ENCODE data around the gene TMEM109.
A peak's percentile ranks its signal among the peaks of the same experiment; 100 is the strongest.

The TMEM109 gene, protein sequence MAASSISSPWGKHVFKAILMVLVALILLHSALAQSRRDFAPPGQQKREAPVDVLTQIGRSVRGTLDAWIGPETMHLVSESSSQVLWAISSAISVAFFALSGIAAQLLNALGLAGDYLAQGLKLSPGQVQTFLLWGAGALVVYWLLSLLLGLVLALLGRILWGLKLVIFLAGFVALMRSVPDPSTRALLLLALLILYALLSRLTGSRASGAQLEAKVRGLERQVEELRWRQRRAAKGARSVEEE

DNA sequence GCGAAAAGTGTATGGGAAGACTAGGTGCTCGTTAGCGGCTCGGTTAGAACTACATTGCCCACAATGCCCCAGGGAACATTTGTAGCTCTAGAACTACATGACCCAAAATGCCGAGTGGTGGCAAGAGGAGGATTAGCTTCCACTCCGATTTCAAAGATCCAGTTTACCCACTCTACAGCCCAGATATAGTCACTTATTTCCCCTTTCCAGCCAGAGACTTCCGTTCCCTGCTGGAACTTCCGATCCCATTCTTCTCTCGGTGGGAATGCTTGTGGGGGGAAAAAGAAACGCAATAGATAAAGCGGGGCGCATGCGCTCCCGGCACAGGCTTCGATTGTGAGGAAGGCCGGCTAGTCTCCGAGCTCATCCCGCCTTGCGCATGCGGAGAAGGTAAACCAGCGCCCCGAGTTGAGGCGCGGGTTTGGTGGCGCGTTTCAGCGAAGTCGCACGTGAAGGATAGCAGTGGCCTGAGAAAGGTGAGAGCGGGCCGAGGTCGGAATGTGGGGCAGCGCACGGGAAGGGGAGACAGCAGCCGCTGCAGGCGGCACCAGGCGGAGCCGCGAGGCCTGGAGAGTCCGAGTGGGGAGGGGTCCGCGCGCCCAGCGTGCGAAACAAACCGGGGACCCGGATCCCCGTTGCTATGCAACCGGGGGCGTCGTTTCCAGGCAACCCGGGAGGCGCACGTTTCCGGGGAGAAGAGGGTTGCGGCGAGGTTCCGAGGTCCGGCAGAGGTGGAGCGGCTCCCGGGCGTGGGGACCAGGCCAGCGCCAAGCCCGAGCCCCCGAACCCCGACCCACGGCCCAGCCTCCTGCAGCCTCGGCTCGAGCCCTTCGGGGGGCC, at the start of gene TMEM109:
TSS of gene TMEM109 (plus strand) at position 366 of the 840 bp plus-strand sequence. CDS start 5,536 bp downstream, outside the sequence.
- peak; percentile 95 for DNase-seq (ENCODE audit: low spot score)

DNA sequence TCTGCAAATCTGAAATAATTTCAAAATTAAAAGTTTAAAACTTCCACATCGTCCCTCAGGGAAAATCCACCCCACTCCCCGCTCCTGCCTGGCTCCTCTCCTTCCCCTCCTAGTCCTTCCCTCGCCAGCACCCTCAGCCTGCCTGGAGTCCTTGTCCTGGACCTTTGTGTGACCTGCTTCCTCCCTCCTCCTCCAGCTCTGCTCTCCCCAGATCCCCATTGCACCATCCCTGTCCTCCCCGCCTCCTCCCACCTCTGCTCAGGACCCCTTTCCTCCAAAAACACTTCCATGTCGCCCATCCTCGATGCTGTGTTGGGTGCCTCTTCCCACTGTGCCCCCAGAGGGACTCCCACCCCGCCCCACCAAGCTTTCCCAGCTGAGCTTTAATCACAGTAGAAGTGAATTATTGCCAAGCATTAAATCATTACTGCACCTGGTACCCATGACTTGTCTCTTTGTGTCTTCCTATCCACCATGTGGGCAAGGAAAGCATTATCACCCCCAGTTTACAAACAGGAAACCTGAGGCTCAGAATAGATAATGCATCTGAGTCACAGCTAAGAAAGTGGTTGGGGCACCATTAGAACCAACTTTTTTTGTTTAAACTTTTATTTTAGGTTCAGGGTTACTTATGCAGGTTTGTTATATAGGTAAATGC, 49.0 kb upstream of the TMEM109 start:
- DNase-seq (ENCODE audit: low spot score), result no peak

DNA sequence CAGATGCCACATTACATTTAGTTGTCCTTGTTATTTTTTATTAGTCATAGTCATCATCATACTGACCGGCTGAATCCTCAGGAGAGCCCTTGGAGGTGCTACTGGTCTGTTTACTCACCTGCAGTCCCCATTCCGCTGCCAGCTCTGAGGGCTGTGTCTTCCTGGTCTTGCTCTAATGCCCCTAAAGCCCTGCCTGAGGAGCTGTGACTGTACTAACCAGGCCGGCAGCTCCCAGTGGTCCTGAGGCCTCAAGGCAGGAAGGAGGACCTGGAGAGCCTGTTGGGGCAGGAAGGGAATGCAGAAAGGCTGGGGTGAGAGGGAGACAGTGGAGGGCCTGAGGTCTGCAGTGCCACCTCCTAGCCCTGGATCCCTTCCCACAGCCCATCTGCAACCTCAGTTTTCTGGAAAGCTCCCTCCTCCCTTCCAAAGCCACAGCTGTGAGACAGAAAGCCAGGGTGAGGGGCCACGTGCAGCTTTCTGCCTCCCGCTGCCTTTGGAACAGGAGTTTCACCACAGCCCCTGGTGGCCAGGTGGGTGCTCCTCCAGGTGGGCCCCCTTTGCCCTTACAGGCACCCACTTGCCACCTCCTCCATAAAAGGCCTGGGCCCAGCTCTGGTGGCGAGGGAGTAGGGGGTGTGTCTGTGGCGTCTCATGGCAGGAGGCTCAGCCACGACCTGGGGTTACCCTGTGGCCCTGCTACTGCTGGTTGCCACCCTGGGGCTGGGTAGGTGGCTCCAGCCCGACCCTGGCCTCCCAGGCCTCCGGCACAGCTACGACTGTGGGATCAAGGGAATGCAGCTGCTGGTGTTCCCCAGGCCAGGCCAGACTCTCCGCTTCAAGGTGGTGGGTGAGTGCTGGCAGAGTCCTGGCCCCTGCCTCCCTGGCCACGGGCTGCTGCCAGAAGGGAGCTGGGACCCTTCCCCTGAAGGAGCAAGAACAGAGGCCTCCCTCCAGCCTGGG, 46.8 kb upstream of the TMEM109 start, which contains the start of gene ZP1:
TSS of gene ZP1 (plus strand) at position 632 of the 960 bp plus-strand sequence. CDS start at position 652, 20 bp downstream.
- no peak for DNase-seq (ENCODE audit: low spot score)

GRCh38 chr11:60867871-60868681, 45.9 kb upstream of the TMEM109 start:
- DNase-seq (ENCODE audit: low spot score), result no peak

- DNase-seq (ENCODE audit: low spot score), result no peak
Measured at GRCh38 chr11:60868682-60869450, 45.1 kb upstream of the TMEM109 start.

DNA sequence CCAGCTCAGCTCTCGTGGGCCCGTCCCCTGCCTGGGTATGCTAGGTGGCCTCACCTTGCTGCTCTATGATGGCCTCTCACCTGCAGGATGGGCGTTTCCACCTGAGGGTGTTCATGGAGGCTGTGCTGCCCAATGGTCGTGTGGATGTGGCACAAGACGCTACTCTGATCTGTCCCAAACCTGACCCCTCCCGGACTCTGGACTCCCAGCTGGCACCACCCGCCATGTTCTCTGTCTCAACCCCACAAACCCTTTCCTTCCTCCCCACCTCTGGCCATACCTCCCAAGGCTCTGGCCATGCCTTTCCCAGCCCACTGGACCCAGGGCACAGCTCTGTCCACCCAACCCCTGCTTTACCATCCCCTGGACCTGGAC, 44.5 kb upstream of the TMEM109 start:
- DNase-seq (ENCODE audit: low spot score), result no peak

DNA sequence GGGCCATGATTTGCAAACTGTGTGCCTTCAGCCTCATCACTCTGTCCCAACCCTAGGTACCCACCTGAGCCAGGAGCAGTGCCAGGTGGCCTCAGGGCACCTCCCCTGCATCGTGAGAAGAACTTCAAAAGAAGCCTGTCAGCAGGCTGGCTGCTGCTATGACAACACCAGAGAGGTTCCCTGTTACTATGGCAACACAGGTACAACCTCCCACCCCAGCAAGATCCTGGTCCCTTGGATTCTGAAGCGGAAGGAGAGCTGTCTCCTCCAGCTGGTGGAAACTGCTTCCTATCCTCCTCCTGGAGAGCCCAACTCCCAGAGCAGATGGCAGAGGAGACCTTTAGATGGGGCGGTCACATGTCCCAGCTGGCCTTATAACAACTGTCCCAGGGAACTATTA, 43.7 kb upstream of the TMEM109 start:
- no peak for DNase-seq (ENCODE audit: low spot score)

- no peak for DNase-seq (ENCODE audit: low spot score)
Measured at GRCh38 chr11:60870733-60871377, 43.1 kb upstream of the TMEM109 start.

DNA sequence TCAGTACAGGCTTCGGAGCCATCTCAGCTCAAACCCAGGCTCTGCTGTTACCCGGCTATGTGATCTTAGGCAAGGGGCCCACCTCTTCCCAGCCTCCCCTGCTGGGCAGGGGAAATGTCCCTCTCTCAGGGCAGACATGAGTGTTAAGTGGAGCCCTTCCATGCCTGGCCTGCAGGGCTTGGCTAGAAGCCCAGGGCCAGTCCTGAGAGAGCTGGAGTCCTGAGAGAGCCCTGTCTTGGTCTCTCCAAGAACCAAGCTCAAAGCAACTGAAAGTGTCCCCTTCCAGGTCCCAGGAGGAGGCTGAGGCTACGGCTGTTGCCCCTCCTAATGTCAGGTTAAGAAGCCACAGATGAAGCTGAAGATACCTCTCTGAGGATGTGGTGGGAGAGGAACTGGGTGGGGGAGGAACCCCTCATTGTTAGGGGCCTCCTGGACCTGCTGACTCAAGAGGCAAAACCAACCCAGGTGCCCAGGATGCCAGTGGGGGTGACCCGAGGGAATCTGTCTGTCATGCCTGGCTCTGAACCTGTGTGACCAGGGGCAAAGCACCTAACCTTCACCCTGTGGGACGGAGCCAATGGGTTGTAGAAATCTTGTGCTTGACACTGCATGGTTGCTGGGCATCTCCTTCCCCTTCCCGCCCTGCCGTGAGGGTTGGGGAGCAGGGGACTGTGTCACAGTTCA, 42.4 kb upstream of the TMEM109 start:
- no peak for DNase-seq (ENCODE audit: low spot score)

DNA sequence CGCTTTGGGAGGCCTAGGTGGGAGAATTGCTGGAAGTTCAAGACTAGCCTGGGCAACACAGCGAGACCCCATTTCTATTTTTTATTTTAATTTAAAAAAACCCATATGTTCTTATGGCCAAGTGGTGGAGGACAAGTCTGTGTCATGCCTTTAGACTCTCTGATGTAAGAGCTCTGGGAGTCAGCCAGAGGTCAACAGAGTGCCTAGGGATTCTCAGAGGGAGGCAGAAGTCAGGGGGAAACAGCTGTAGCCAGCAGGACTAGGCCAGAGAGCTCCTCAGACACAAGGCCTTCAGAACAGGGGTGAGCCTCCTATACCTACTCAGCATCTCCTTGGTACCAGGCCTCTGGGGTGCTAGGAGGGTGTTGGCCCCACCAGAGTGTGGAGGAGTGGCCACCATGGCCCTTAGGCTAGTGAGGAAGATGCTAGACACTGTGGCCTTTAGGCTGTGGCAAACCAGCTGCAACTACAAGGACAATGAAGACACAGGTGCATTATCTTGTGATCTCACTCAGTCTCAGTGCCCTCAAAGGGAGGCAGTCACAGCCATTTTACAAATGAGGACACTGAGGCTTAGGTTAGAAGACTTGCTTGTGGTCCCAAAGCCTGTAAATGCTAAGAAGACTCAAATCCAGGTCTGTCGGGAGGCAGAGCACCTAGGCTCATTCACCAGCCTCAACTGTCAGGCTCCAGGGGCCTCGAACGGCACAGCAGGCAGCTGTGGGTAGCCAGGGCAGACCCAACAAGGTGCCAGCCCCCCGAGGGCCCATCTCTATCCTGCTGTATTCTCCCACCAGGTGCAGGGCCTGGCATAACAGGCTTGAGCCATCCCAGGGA, 41.6 kb upstream of the TMEM109 start:
- no peak for DNase-seq (ENCODE audit: low spot score)

DNA sequence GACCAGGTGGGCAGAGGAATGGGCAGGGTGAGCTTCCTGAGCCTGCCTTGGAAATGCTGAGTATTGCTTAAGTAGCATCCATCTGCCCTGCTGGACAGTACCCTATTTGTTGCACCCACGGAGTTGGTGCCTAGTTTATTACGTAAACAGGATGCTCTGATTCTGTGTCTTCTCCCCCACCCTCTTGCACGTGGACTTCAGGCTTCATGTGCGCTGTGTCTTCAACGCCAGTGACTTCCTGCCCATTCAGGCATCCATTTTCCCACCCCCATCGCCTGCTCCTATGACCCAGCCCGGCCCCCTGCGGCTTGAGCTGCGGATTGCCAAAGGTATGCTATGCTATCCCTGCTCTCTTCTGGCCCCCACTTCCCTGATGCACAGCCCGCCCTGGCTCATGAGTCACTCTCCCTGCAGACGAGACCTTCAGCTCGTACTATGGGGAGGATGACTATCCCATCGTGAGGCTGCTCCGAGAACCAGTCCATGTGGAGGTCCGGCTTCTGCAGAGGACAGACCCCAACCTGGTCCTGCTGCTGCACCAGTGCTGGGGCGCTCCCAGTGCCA, 40.9 kb upstream of the TMEM109 start:
- no peak for DNase-seq (ENCODE audit: low spot score)

- DNase-seq (ENCODE audit: low spot score), result no peak
Measured at GRCh38 chr11:60873533-60873932, 40.4 kb upstream of the TMEM109 start.

GRCh38 chr11:60874421-60875365, 39.3 kb upstream of the TMEM109 start:
- no peak for DNase-seq (ENCODE audit: low spot score)

DNA sequence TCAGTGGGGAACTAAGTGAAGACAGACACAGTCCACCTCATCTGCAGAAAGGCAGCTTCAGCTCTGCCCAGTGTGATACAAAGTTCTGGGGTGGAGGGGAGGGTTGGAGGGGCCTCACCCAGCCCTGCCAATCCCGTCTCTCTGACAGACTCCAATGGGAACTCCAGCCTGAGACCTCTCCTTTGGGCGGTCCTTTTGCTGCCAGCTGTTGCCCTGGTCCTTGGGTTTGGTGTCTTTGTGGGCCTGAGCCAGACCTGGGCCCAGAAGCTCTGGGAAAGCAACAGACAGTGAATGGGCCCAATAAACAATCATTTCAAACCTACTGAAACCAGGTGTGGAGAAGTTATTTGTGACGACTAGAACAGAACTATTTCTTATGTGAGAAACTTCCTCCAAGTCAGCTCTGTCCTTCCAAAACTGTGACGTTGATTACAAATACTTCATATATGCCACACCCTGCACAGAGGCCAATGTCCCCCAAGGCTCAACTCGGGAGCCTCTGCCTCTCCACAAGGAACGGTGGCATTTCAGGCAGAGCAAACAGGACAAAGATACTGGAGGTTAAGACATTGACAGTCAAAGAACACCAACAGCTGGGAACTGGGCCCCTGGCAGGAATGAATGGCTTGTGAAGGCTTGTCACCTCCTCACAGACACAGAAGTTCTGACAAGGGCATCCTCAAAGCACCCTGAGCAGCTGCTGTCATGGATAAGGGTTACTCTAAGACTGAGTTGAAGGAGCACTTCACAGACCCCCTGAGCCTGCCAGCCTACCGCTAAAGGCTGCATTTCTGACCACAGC, 38.4 kb upstream of the TMEM109 start:
- no peak for DNase-seq (ENCODE audit: low spot score)

DNA sequence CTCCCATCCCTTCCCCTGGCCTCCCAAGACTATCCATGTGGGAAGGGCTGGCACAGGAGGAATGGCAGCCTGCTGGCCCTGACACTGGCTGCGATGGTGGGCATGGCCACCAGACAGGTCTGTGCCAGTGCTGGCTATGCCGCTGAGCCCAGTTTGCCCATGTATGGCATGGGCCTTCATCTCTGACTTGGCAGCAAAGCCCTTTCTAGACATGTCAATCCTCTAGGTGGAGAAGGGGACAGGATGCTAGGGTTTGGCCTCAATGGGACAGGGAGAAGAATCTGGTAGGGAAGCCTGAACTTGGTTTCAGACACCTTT, 37.8 kb upstream of the TMEM109 start:
- no peak for DNase-seq (ENCODE audit: low spot score)
